HG03139 (cell line): ENCODE data around the gene NOTCH3.

ENCODE experiments used
- ATAC-seq: cut with Tn5 transposase; IDR thresholded peaks from one replicate; pipeline ENCODE4 v1.9.1; 2021; ENCODE audit not compliant: unreplicated experiment

The NOTCH3 gene

GRCh38 chr19:15196360-15197005, 4.3 kb downstream of the NOTCH3 start:
- ATAC-seq, result no peak

GRCh38 chr19:15195371-15196334, 5.1 kb downstream of the NOTCH3 start:
- ATAC-seq, result no peak

- ATAC-seq, result no peak
Measured at GRCh38 chr19:15194938-15195337, 5.9 kb downstream of the NOTCH3 start.

GRCh38 chr19:15191982-15192381, 8.8 kb downstream of the NOTCH3 start:
- no peak for ATAC-seq

- ATAC-seq, result no peak
Measured at GRCh38 chr19:15191514-15191913, 9.3 kb downstream of the NOTCH3 start.

GRCh38 chr19:15188851-15189250, 11.9 kb downstream of the NOTCH3 start:
- ATAC-seq, result no peak

GRCh38 chr19:15187026-15188007, 13.5 kb downstream of the NOTCH3 start:
- ATAC-seq, result no peak

GRCh38 chr19:15185188-15185587, 15.6 kb downstream of the NOTCH3 start:
- no peak for ATAC-seq

- no peak for ATAC-seq
Measured at GRCh38 chr19:15184776-15185175, 16.0 kb downstream of the NOTCH3 start.

- no peak for ATAC-seq
Measured at GRCh38 chr19:15181394-15181793, 19.4 kb downstream of the NOTCH3 start.

GRCh38 chr19:15180451-15181390, 20.1 kb downstream of the NOTCH3 start:
- ATAC-seq, result no peak

GRCh38 chr19:15178629-15179308, 22.0 kb downstream of the NOTCH3 start:
- no peak for ATAC-seq

GRCh38 chr19:15177269-15178116, 23.3 kb downstream of the NOTCH3 start:
- no peak for ATAC-seq

- no peak for ATAC-seq
Measured at GRCh38 chr19:15175609-15176008, 25.2 kb downstream of the NOTCH3 start.

GRCh38 chr19:15173746-15174404, 26.9 kb downstream of the NOTCH3 start:
- no peak for ATAC-seq

- ATAC-seq, result no peak
Measured at GRCh38 chr19:15170345-15170744, 30.4 kb downstream of the NOTCH3 start.

GRCh38 chr19:15169541-15170285, 31.1 kb downstream of the NOTCH3 start:
- no peak for ATAC-seq
